PFSK-1 (cell line): ENCODE measurements around the gene POLR2H.

Source experiments
- FOXP2 ChIP-seq: optimal IDR thresholded peaks from 2 replicates; pipeline ENCODE3; 2011; ENCODE audit warnings: borderline replicate concordance, control low read depth, inconsistent platforms; ENCODE audit not compliant: insufficient read depth; ENCODE audit errors: extremely low read length, extremely low read depth
- POLR2AphosphoS5 ChIP-seq: IDR thresholded peaks from 2 replicates; pipeline ENCODE4 v1.6.1; 2012; ENCODE audit warnings: low read depth, mild to moderate bottlenecking, control low read depth, low read length, moderate library complexity
- REST ChIP-seq, 2 experiments: IDR thresholded peaks; 2 replicates each; pipeline versions ENCODE4 v1.6.1 to v1.8.0; 2011 to 2012; ENCODE audit warnings: low read depth in 2 of 2, low read length in 2 of 2, control low read depth in 1 of 2, inconsistent platforms in 1 of 2, mild to moderate bottlenecking in 1 of 2, moderate library complexity in 1 of 2; ENCODE audit not compliant: insufficient read depth in 1 of 2
- SIN3A ChIP-seq: IDR thresholded peaks from 2 replicates; pipeline ENCODE4 v1.6.1; 2012; ENCODE audit warnings: mild to moderate bottlenecking, low read length, moderate library complexity, borderline replicate concordance; ENCODE audit not compliant: insufficient read depth
- TAF1 ChIP-seq: IDR thresholded peaks from 2 replicates; pipeline ENCODE4 v1.6.1; 2012; ENCODE audit warnings: low read length, control low read depth, borderline replicate concordance; ENCODE audit not compliant: insufficient read depth

DNA sequence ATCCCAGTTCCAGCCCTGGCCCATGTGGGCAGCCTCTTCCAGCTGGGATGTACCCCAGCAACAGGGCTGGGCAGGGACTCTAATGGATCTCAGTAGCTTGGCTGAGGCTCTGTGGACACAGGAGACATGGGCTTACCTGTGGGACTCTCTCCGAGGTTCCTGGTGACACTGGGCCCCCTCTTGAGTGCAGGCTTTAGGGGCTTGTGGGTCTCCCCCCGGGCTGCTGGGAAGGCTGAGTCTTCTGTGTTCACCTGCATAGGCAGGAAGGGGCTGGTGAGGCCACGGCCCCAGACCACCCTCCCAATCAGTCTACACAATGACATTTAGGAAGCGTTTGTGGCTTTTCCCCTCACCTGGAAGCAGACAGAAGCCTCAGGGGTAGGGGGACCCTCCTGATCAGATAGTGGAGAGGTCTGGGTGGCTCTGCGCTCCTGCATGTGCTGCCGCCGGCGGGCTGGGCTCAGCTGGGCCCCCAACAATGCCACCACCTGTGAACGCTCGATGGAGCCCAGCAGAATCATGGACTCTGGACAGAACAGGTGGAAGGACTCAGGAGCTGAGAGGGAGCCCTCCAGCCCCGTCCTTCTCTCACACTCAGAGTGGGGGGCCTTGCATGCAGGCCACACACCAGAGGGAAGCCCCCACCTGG, 8.5 kb upstream of the POLR2H start:
- TF ChIP-seq POLR2AphosphoS5, result no peak
- TF ChIP-seq FOXP2, result no peak
- no peak for TF ChIP-seq REST (IDR thresholded peaks at IDR 0.05; ENCODE audit: insufficient read depth in 1 of 2, low read depth in 2 of 2, low read length in 2 of 2)
- TF ChIP-seq TAF1, result no peak
- TF ChIP-seq SIN3A, result no peak
